Psoas muscle (tissue), 8 donors: Measurements from ENCODE around the gene RBM43. TPM values are rescaled to one million over a fixed set of nuclear protein-coding genes. Genes with fewer than 3 reads are reported as not detected.

ENCODE experiments used
- ATAC-seq, 4 donors: fragments of 200-7000 bp; cut with Tn5 transposase; one replicate each; pipeline ENCODE4 v1.9.1; 2020; ENCODE audit warnings: moderate library complexity in 3 of 4, mild to moderate bottlenecking in 2 of 4
- DNase-seq, 2 donors: peaks; one replicate each; pipeline ENCODE4 v3.0.0-alpha.2; 2020
- H3K27ac ChIP-seq: fragments of 200-600 bp; one replicate; pipeline ENCODE4 v1.8.0; 2022
- H3K27me3 ChIP-seq, 3 donors: fragments of 200-600 bp in 1 of 3; one replicate each; pipeline versions ENCODE4 v1.6.1 to v1.8.0; 2013 to 2022; ENCODE audit warnings: low read length in 2 of 3, mild to moderate bottlenecking in 2 of 3, moderate library complexity in 1 of 3; ENCODE audit not compliant: insufficient read depth in 3 of 3
- H3K36me3 ChIP-seq, 2 donors: fragments of 200-600 bp in 1 of 2; one replicate each; pipeline versions ENCODE4 v1.6.1 to v1.8.0; 2013 to 2022; ENCODE audit warnings: low read depth in 1 of 2, mild to moderate bottlenecking in 1 of 2, moderate library complexity in 1 of 2; ENCODE audit not compliant: insufficient read depth in 1 of 2
- H3K4me1 ChIP-seq: fragments of 200-600 bp; one replicate; pipeline ENCODE4 v1.8.0; 2022
- H3K4me3 ChIP-seq: fragments of 200-600 bp; one replicate; pipeline ENCODE4 v1.8.0; 2022; ENCODE audit warnings: mild to moderate bottlenecking
- H3K9me3 ChIP-seq: fragments of 200-600 bp; one replicate; pipeline ENCODE4 v1.8.0; 2022
- WGBS, 3 donors: extraction: QIAGEN DNeasy Blood & Tissue Kit; methylation state at CpG; one replicate each; pipeline versions ENCODE4 v1.1.6 to v1.1.7; 2013; 5-methylcytosine and 5-hydroxymethylcytosine counted together
- intact Hi-C, 2 donors: fragments of 100-400 bp; cut with DNase I; formaldehyde crosslinking; loops; one replicate each; pipeline versions ENCODE4 v1.11.0 to v1.14.2; 2022
- polyA plus RNA-seq, 3 donors: library from polyadenylated mRNA; stranded (reverse); fragments of 200-250 nt; gene quantifications; one replicate each; pipeline ENCODE4 v1.2.3, GENCODE V29; 2013
- total RNA-seq, 4 donors: library from RNA; stranded (reverse); fragmentation: NEBNext Ultra II Directional in 2 of 4; extraction: Animal tissue kit (Norgen Biotek cat#: 25700) in 2 of 4; gene quantifications; one replicate each; pipeline versions ENCODE4 v1.2.1 to v1.2.4, GENCODE V29; 2021 to 2023
- TF ChIP-seq, protein P1 (sequence below): fragments of 200-600 bp; IDR thresholded peaks from one replicate; pipeline ENCODE4 v1.8.0; 2022; ENCODE audit warnings: antibody characterized with exemption
- donor health status: healthy with polysubstance abuse.
- donor health status: DM: no; HTN: no; CAD: no; lungs with moderate emphysema.
- donor health status: Bipolar disorder and iron deficiency.
- donor health status: healthy.
- donor health status: DM: yes; HTN: yes; CAD: no.
- donor health status: DM: no; HTN: no; CAD: no.
- donor health status: DM: no; HTN: no; CAD: no.
- donor health status: DM: yes; HTN: yes; CAD: no.

The RBM43 gene
- total and polyA plus RNA-seq, 7 donors, result 0.52 to 3.1 (median 1.0) TPM

DNA sequence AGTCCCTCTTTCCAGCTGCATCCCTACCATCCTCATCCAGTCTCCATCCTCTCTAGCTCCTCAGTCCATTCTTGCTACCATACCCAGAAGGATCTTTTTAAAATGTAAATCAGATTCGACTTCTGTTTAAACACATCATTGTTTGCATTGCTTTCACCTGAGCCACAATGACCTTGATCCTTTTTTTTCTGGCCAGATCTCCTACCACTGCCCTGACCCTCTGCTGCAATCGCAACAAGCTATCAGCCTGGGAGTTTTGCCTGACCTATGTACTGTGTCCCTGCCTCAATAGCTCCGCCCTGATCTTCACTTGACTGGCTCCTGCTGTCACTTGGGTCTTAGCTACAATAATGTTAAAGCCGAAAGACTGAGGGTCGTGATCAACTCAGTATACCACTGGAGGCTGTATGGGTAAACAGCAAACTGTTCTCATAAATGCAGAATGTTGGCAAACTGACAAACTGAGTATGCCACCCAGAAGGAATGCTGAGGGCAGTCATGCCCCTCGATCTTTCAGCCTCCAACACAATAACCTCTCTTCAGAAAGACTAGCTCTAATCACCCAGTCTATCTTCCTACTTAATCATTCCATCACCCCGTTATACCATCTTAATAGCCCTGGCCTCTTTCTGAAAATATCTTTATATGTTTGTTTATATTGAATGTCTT is 2.6 kb upstream of the RBM43 start:
- Histone ChIP-seq H3K27ac (no peak overlapping the region), H3K4me1 (peaks cover 4% of the 10 kb centered on the region), H3K27me3 (no peaks in the 10 kb centered on the region), H3K9me3 (no peaks in the 10 kb centered on the region), H3K36me3 (no peaks in the 10 kb centered on the region), H3K4me3 (no peak overlapping the region)
- intact Hi-C loops, result loop anchor here in 1 of 2 donors (5.0 kb wide), 1 partner anchor 143 kb away; the partner anchor contains the start of gene RIF1
- no peak for DNase-seq
- WGBS, 3 donors, result 56 to 66% (median 66%) methylated on average over 7 of the region's 7 CpGs
- ATAC-seq, result no peak
- TF ChIP-seq, protein P1, sequence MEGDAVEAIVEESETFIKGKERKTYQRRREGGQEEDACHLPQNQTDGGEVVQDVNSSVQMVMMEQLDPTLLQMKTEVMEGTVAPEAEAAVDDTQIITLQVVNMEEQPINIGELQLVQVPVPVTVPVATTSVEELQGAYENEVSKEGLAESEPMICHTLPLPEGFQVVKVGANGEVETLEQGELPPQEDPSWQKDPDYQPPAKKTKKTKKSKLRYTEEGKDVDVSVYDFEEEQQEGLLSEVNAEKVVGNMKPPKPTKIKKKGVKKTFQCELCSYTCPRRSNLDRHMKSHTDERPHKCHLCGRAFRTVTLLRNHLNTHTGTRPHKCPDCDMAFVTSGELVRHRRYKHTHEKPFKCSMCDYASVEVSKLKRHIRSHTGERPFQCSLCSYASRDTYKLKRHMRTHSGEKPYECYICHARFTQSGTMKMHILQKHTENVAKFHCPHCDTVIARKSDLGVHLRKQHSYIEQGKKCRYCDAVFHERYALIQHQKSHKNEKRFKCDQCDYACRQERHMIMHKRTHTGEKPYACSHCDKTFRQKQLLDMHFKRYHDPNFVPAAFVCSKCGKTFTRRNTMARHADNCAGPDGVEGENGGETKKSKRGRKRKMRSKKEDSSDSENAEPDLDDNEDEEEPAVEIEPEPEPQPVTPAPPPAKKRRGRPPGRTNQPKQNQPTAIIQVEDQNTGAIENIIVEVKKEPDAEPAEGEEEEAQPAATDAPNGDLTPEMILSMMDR, result no peak

DNA sequence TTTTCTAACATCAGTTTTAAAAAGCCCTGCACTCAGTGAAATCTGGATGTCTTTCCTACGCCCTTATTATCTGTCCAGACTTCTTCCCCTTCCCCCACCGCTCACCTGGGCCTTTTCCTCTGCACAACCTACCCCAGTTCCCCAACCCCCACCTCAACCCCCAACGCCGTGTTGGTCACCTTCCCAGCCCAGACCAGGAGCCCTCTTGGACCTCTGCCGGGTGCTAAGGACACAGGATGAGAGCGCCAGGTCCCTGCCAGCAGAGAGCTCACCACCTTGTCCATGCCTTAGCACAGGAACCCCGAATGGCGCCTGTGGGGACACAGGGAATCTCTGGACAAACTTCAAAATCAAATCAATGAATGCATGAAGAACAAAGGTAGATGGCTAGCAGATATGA is 966 bp upstream of the RBM43 start:
- intact Hi-C loops, result loop anchor here in 1 of 2 donors (5.0 kb wide), 1 partner anchor 145 kb away; the partner anchor contains the start of gene RIF1
- no peak for ATAC-seq
- peaks cover 4% of the 10 kb centered on the region for H3K4me1 ChIP-seq
- TF ChIP-seq, protein P1, result no peak
- H3K36me3 ChIP-seq, result no peaks in the 10 kb centered on the region
- no peak overlapping the region for H3K4me3 ChIP-seq
- no peaks in the 10 kb centered on the region for H3K9me3 ChIP-seq
- 77 to 86% (median 86%) methylated on average over 8 of the region's 8 CpGs for WGBS, 3 donors
- H3K27me3 ChIP-seq, result no peaks in the 10 kb centered on the region
- no peak for DNase-seq
- H3K27ac ChIP-seq, result no peak overlapping the region

- intact Hi-C loops, result loop anchor here in 1 of 2 donors (5.0 kb wide), 1 partner anchor 145 kb away; the partner anchor contains the start of gene RIF1
- TF ChIP-seq, protein P1, result no peak
- no peak for ATAC-seq
- WGBS, 3 donors, result 3 to 9% (median 3%) methylated on average over 9 of the region's 9 CpGs
- H3K9me3 ChIP-seq, result no peaks in the 10 kb centered on the region
- peak overlapping the region; percentile 90 for H3K27ac ChIP-seq
- H3K4me1 ChIP-seq, result peaks cover 4% of the 10 kb centered on the region
- H3K27me3 ChIP-seq, result no peaks in the 10 kb centered on the region
- peak overlapping the region; percentile 96 for H3K4me3 ChIP-seq
- DNase-seq, result no peak
- no peaks in the 10 kb centered on the region for H3K36me3 ChIP-seq
These were observed 271 bp upstream of the RBM43 start for GRCh38 chr2:151261977-151262291.

GRCh38 chr2:151260573-151261230 is 961 bp downstream of the RBM43 start:
- DNase-seq (no peak), ATAC-seq (no peak)
- Histone ChIP-seq H3K36me3 (no peaks in the 10 kb centered on the region), H3K9me3 (no peaks in the 10 kb centered on the region), H3K27ac (peak overlapping the region; percentile 90), H3K4me1 (peaks cover 4% of the 10 kb centered on the region), H3K27me3 (no peaks in the 10 kb centered on the region), H3K4me3 (peak overlapping the region; percentile 96)
- 6 to 15% (median 8%) methylated on average over 11 of the region's 11 CpGs for whole genome bisulfite sequencing, 3 donors
- intact Hi-C loops, result loop anchor here in 1 of 2 donors (5.0 kb wide), 1 partner anchor 147 kb away; the partner anchor contains the start of gene RIF1
- TF ChIP-seq, protein P1, result no peak
